HepG2 (cell line): ENCODE data around the gene KLHL12.

Experiments used
- CTCF ChIP-seq: sonication (generic); formaldehyde crosslinking; IDR thresholded peaks from 2 replicates; pipeline ENCODE4 v1.5.0; 2020; ENCODE audit warnings: mild to moderate bottlenecking, missing genetic modification reagents, moderate library complexity
- EP300 ChIP-seq, 3 experiments: sonication (generic) in 1 of 3; formaldehyde crosslinking in 1 of 3; IDR thresholded peaks; 2 replicates each; pipeline versions ENCODE4 v1.5.1 to v1.6.1; 2011 to 2020; ENCODE audit warnings: low read depth in 2 of 3, low read length in 2 of 3, borderline replicate concordance in 1 of 3, improper control_type of control experiment in 1 of 3, mild to moderate bottlenecking in 1 of 3, missing genetic modification reagents in 1 of 3, moderate library complexity in 1 of 3
- GABPA ChIP-seq, 2 experiments: IDR thresholded peaks; 2 replicates each; pipeline ENCODE4 v1.6.1; 2011 to 2016; ENCODE audit warnings: low read depth in 2 of 2, low read length in 1 of 2, missing biosample characterization in 1 of 2, missing genetic modification characterization in 1 of 2
- HDAC2 ChIP-seq: sonication (generic); formaldehyde crosslinking; IDR thresholded peaks from 2 replicates; pipeline ENCODE4 v1.4.0; 2020; ENCODE audit warnings: missing genetic modification reagents
- KLF6 ChIP-seq: IDR thresholded peaks from 2 replicates; pipeline ENCODE4 v1.8.0; 2016; ENCODE audit warnings: missing biosample characterization, missing genetic modification reagents
- NFAT5 ChIP-seq: sonication (generic); formaldehyde crosslinking; IDR thresholded peaks from 2 replicates; pipeline ENCODE4 v1.4.0; 2020; ENCODE audit warnings: missing genetic modification reagents
- PHF20 ChIP-seq: sonication (generic); formaldehyde crosslinking; IDR thresholded peaks from 2 replicates; pipeline ENCODE4 v1.5.0; 2020; ENCODE audit warnings: mild to moderate bottlenecking, missing genetic modification reagents
- POLR2AphosphoS5 ChIP-seq: IDR thresholded peaks from 2 replicates; pipeline ENCODE4 v1.6.1; 2012; ENCODE audit warnings: low read depth, low read length
- REST ChIP-seq, 2 experiments: IDR thresholded peaks; 2 replicates each; pipeline ENCODE4 v1.6.1; 2011 to 2012; ENCODE audit warnings: low read length in 2 of 2, borderline replicate concordance in 1 of 2, low read depth in 1 of 2, mild to moderate bottlenecking in 1 of 2, moderate library complexity in 1 of 2
- RFX5 ChIP-seq: IDR thresholded peaks from 2 replicates; pipeline ENCODE4 v1.6.1; 2011; ENCODE audit warnings: low read depth, low read length, improper control_type of control experiment
- TFAP4 ChIP-seq: sonication (generic); IDR thresholded peaks from 2 replicates; pipeline ENCODE4 v1.6.1; 2016; ENCODE audit warnings: low read depth, borderline replicate concordance
- ZNF232 ChIP-seq: sonication (generic); formaldehyde crosslinking; IDR thresholded peaks from 2 replicates; pipeline ENCODE4 v1.4.0; 2020; ENCODE audit warnings: missing genetic modification reagents, borderline replicate concordance
- ZNF7 ChIP-seq: IDR thresholded peaks from 2 replicates; pipeline ENCODE4 v1.6.1; 2016; ENCODE audit warnings: missing biosample characterization, missing genetic modification reagents
- ZSCAN29 ChIP-seq: sonication (generic); formaldehyde crosslinking; conservative IDR thresholded peaks from 2 replicates; pipeline ENCODE4 v1.4.0; 2020; ENCODE audit warnings: mild to moderate bottlenecking, missing genetic modification reagents

GRCh38 chr1:202880062-202880461, 47.0 kb downstream of the KLHL12 start:
- no peak for TF ChIP-seq KLF6 (CRISPR knock-in tag)
- TF ChIP-seq REST (IDR thresholded peaks at IDR 0.05; ENCODE audit: borderline replicate concordance in 1 of 2, low read depth in 1 of 2, low read length in 2 of 2), result no peak
- no peak for TF ChIP-seq CTCF (CRISPR knock-in tag)
- TF ChIP-seq TFAP4, result no peak
- TF ChIP-seq EP300 (IDR thresholded peaks at IDR 0.05; ENCODE audit: low read depth in 2 of 2, low read length in 2 of 2), result no peak
- no peak for TF ChIP-seq EP300 (CRISPR knock-in tag; IDR thresholded peaks at IDR 0.05; ENCODE audit: borderline replicate concordance)
- no peak for TF ChIP-seq ZNF232 (CRISPR knock-in tag)
- TF ChIP-seq PHF20, result no peak
- no peak for TF ChIP-seq HDAC2 (CRISPR knock-in tag)
- no peak for TF ChIP-seq GABPA (IDR thresholded peaks at IDR 0.05; ENCODE audit: low read depth, low read length)
- no peak for TF ChIP-seq GABPA (CRISPR knock-in tag; IDR thresholded peaks at IDR 0.05; ENCODE audit: low read depth)
- TF ChIP-seq RFX5, result no peak
- no peak for TF ChIP-seq ZSCAN29 (CRISPR knock-in tag)
- TF ChIP-seq NFAT5 (CRISPR knock-in tag), result no peak
- no peak for TF ChIP-seq ZNF7
- TF ChIP-seq POLR2AphosphoS5, result no peak
